Umbilical cord (tissue), 2 donors: ENCODE data around the gene ADAMTS13. TPM values are rescaled to one million over a fixed set of nuclear protein-coding genes. Genes with fewer than 3 reads are reported as not detected.

Experiments
- DNase-seq: peaks from one replicate; pipeline ENCODE4 v3.0.0-alpha.2; 2015; ENCODE audit warnings: low spot score
- total RNA-seq: library from RNA; depleted of rRNA; stranded (reverse); fragments of >200 nt; gene quantifications from one replicate; pipeline ENCODE4 v1.2.3, GENCODE V29; 2014; ENCODE audit warnings: low replicate concordance; ENCODE audit not compliant: insufficient read depth

The ADAMTS13 gene
- total RNA-seq, 1 donor from 2014 or later: 2.2 TPM

- no peak for DNase-seq
Observed at GRCh38 chr9:133471551-133472276, 49.5 kb downstream of the ADAMTS13 start.

- DNase-seq: no peak
Observed at GRCh38 chr9:133472277-133472645, 50.1 kb downstream of the ADAMTS13 start.

- no peak for DNase-seq
Observed at GRCh38 chr9:133472753-133473378, 50.7 kb downstream of the ADAMTS13 start.

- DNase-seq: no peak
Observed at GRCh38 chr9:133473743-133474142, 51.6 kb downstream of the ADAMTS13 start.

- no peak for DNase-seq
Observed at GRCh38 chr9:133474215-133474614, 52.0 kb downstream of the ADAMTS13 start.

- DNase-seq: no peak
Observed at GRCh38 chr9:133474853-133475252, 52.7 kb downstream of the ADAMTS13 start.

GRCh38 chr9:133475292-133476012 lies 53.3 kb downstream of the ADAMTS13 start:
- no peak for DNase-seq

- DNase-seq: no peak
Observed at GRCh38 chr9:133476036-133476931, 54.1 kb downstream of the ADAMTS13 start.

GRCh38 chr9:133476941-133477340 lies 54.8 kb downstream of the ADAMTS13 start:
- no peak for DNase-seq

GRCh38 chr9:133477461-133477860 lies 55.3 kb downstream of the ADAMTS13 start:
- DNase-seq: no peak

GRCh38 chr9:133477992-133478850 lies 56.1 kb downstream of the ADAMTS13 start:
- DNase-seq: peak; percentile 32

- DNase-seq: peak; percentile 83
Observed at GRCh38 chr9:133478851-133479711, 56.9 kb downstream of the ADAMTS13 start, which contains the start of gene SLC2A6. Gene SLC2A6 (minus strand): TSS chr9:133479099. CDS start chr9:133479059, 40 bp downstream.

GRCh38 chr9:133483611-133484010 lies 61.4 kb downstream of the ADAMTS13 start:
- no peak for DNase-seq

- DNase-seq: no peak
Observed at GRCh38 chr9:133484671-133485437, 62.7 kb downstream of the ADAMTS13 start.

- DNase-seq: no peak
Observed at GRCh38 chr9:133485531-133486260, 63.5 kb downstream of the ADAMTS13 start.

GRCh38 chr9:133487331-133487725 lies 65.2 kb downstream of the ADAMTS13 start:
- no peak for DNase-seq

GRCh38 chr9:133488686-133489252 lies 66.6 kb downstream of the ADAMTS13 start:
- DNase-seq: no peak
